Measurements from ENCODE around the gene PALMD.

PALMD gene

DNA sequence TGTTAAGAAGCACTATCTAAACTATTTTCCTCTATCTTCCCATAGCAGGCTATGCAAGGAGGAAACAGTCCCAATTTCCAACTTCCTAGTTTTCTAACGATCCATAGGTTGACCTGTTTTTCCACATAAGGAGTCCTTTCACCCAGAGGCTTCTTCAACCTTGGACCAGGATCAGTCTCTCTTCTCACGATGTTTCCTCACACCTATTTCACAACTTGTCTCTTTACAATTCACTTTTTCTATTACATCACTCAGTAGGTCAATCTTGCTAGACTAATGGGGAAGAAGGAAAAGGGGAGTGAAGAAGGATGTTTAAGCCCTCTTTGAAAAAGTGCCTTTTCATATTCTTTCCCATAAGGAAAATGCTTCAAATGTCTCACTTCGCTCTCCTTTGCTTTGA lies 15.9 kb downstream of the PALMD start:
- no peak for DNase-seq

DNA sequence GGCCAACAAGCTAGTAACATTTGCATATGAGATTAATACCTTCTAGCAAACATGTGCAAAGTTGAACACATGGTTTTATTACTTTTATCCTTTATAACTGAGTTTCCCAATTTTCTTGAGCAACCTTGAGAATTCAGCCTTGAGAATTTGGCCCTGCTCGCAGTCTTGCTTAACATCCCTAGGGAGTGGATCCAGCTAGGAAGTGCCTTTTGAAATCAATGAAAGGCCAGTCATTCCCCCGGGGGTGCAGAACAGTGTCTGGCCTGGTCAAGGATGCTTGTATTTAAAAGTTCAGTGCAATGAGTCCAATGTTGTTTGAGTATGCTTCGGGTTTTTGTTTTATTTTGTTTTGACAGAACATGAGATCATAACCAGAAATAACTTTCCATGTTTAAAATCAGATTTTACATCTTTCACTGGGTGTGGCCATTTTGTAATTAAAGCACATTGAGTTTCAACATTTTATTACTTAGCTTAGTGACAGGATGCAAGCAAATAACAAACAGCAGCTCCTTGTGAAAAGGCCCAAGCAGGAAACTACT lies 16.7 kb downstream of the PALMD start:
- no peak for DNase-seq

DNA sequence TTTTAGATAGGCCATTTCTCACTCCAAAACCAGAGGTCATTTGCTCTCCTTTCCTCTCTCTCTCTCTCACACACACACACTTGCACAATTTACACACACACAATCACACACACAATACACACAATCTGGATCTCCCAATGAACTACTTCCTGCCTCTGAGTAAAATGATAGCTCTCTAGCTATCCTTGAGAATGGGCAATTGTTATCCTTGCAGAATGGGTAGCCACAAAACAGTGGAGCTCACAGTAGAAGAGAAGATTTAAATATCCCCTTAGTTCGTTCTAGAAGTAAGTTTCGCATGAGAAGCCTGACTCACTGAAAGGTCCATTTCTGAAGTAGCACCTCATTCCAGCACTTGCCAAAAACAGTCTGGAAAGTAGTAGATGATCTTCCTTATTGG lies 17.6 kb downstream of the PALMD start:
- no peak for DNase-seq

DNA sequence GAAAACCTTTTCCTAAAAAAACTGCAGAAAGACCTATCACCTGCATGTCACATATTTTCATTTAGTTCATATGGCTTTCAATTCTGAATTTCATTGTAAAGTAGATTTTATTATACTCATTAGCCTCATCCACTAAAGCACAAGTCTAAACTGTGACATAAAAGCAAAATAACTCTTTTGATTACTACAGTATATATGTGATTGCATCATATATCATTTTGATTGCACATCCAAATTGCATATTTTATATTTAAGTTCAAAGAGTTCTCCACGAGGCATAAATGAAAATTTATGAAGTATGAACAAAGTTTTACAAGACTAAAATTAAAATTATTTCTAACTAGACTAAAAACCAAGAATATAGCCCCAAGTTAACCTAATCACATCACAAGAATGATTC lies 19.3 kb downstream of the PALMD start:
- DNase-seq: no peak

DNA sequence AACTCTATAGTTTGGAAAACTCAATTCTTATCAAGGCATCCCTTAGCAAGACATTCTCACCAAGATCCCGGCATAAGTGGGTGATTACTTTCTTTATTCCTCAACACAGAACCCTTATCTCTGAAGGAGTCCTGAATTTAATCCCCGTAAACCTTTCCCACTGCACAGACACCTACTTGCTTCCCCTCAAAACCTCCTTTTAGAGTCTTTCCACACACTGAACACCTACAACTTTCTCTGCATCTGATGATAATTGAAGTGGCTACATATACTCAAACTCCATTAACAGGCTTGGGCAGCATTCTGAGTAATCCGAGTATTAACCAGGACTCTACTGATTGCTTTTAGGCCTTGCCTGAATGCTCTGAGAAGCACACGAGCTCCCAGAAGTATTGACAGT lies 23.5 kb downstream of the PALMD start:
- no peak for DNase-seq

DNA sequence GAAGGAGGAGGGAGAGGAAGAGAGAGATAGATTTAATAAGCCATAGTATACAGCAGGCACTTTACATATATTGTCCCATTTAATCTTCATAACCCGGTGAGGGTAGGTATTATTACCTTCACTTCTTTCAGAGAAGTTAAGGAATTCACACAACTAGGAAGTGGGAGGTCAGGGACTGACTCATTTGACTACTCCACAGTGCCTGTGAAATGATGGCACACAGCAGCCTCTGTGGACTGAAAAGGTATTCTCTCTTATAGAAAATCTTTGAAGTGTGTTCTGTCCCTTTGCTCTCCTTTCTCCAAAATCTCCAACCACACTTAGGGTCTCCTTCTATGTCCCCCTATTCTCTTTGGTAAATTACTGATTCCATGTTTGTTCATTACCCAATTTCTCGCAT lies 23.9 kb downstream of the PALMD start:
- DNase-seq: no peak

DNA sequence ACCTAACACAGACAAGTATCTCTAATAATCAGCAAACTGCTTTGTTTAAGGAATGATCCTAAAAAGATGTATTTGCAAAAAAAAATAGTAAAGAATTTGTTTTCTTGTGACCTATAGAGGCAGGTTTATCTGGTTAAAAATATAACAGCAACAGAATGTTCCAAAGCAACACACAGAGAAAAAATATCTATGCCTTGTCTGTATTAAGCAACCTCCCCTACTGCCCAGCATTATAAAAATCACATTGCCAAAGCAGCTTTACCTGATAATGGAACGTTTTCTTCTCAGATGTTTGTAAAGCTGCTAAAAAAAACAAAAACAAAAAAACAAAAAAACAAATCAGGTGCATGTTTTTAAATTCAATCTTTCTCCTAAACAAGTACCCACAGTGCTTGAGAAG lies 24.7 kb downstream of the PALMD start:
- DNase-seq: no peak

DNA sequence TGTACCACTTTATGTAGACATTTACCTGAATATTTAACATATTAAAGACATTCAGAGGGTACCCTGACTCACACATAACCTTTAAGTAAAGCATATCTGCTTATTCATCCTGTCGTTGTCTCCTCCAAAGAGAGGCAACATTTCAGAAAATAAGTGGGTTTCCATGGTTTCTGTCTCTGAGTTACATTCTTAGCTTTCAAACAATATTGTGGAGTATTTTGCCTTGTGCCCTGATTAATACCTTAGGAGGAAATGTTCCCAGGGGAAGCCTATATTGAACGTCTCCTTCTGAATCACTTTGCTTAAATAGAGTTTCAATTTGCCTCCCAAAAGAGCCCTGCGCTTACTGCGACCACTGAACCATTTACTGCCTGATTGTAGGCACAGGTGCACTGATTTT lies 26.1 kb downstream of the PALMD start:
- DNase-seq: no peak

DNA sequence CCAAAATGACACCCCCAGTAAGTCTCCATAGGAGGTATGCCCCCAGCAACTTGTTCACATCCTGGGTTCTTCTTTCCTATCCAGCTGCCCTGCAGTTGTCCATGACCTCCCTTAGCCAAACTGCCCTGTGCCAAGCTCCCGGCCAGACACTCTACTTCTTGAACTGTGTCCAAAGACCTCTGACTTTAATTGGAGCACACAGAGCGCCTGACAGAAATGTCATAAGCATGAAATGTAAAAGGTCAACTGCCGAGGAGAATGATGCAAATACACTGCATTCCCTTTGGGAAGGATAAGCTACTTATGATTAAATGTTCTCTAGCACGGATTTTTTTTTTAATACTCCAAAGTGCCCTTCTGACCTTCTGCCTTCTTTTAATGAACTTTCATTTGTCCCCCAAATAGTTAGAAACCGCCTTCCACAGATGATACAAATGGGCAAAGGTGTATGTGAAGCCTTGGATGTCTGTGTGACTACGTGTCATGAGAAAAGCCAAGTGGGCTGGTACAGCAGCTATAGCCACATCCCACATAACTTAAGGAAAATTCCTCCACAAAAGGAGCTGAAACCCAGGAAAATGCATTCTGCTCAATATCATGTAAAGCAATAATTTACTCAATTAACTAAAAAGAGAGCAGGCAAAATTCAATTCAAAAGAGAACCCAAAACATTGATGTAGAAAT lies 26.8 kb downstream of the PALMD start:
- DNase-seq: no peak

DNA sequence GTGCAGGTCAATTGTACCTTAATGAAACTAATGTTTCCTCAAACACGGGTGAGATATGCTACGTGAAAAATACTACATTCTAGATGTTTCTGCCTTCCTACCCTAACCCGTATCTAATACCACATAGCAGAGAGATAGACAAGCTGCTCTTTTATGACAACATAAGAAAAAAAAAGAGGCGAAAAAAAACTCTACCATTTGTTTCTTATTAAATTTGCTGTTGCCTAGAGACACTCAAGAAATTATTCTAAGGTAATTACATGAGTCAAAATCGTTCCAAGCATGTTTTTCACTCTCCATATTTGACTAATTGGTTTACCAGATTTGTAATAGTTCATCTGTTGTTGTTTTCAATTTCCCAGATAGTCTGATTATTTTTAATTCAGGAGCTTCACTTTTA lies 27.4 kb downstream of the PALMD start:
- no peak for DNase-seq

DNA sequence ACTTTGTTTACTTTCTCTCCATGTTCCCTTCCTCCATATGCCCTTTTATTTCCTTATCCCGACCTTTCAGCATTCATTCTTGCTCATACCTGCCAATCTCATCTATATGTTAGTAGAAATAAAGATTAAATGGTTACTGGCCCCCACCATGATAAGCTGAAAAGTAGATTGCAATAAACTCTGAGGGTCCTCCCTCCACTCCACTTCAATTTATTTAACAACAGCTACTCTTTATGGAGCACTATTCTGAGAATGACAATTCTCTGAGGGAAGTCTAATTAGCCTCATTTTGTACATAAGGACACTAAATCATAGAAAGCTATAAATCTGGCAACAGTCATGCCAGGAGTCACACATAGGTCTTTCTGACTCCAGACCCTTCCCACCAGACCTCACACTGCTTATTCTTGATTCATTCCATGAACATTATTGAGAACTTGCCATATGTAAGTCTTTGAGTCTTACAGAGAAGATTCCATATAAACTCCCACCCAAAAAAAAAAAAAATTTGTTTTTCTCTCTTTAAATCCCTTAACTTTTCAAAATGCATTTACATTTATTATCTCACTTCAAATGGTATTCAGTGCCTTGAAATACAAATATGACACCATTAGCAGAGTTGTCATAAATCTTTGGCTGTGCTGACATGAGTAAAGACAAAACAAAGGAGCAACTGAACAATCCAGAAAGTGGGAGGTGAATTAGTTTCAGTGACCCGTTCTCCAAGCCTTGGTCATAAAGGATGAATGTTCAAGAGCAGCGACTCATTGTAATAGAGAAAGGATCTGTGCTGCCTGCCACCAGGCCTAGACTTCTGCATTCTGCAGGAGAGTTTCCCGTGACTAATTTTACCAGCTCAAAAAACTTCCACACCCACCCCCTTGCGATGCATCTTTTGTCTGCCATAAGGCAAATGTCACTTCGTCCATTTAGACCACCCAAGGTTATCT lies 28.5 kb downstream of the PALMD start:
- peak; percentile 39 for DNase-seq

DNA sequence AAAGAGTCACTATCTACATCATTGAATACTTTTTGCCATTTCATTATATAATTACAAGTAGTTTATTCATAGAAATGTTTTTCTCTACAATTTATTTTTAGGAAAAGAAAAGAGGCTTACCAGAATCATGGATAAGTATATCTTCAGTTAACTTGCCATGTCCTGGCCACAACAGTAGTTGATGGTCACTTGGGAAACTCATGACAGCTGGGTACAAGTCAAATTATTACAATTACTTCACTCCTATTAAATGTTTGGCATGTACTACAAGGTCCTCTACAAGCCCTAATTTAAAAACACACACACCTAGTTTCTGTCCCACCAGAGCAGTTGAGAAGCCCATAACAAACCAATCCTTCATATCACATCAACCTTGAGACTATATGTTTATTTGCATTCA lies 29.4 kb downstream of the PALMD start:
- DNase-seq: no peak

DNA sequence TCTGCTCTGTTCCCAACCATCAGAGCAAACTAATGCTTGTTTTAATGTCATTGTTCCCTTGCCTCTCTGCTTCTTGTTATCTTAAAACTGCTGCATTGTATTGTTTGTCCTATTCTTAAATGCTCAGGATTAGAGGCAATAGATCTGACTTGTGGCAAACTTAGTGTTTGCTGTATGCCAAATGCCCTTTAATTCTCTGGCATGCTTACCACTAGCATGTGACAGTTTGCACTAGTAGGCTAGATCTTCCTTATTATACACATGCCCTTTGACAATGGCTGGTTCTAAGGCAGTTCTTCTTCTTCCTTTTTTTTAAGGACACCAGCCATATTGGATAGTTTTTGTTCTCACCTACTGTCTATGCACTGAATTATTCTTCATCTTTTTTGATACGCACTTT lies 30.1 kb downstream of the PALMD start:
- DNase-seq: no peak

DNA sequence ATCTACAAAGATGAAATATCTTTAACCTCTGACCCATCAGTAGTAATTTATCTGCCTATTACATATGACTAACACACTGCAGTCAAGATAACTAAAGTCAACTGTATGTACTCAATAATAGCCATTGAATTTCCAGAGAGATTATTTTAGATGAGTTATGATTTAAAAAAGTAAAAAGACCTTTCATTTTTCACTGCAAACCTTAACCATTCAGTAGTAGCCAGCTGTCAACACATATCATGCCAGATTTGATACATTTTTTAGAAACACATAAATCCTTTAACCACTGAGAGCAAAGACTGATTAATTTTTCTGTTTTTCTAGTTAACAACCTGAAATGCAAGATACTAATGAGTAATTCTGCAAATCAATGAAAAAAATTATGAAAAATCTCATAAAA lies 31.0 kb downstream of the PALMD start:
- DNase-seq: no peak

DNA sequence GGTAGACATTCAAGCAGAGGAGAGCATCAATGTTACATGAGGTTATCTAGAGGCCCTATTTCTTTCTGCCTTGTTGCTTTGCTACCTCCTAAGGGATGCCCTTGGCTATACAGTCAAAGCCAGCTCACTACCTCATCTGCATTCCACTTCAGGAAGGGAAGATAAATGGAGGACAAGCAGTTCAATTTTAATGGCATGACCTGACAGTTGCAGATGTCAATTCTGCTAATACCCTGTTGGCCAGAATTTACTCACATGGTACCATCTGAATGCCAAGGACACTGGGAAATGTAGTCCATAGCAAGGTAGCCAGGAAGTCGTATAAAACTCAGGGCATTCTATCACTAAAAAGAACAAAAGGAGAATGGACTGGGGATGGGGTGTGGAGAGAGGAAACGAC lies 31.5 kb downstream of the PALMD start:
- DNase-seq: no peak

DNA sequence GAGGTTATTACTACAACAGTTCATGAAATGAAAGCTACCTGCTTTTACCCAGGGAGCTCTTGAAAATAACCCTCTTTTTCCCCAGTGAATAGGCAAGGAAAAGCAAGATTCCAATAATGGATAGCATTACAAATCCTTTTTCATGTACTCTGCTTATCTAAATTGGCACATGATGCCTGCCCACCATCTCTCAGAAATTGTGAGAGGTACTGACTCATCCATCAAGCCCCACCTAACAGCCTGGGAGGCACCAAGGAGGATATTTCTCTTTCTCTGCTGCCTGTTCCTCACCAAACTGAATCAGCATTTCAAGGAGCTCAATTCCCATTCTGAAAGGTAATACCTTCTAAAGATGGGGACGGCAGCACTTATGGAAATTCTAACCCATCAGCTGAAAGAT lies 34.4 kb downstream of the PALMD start:
- no peak for DNase-seq

DNA sequence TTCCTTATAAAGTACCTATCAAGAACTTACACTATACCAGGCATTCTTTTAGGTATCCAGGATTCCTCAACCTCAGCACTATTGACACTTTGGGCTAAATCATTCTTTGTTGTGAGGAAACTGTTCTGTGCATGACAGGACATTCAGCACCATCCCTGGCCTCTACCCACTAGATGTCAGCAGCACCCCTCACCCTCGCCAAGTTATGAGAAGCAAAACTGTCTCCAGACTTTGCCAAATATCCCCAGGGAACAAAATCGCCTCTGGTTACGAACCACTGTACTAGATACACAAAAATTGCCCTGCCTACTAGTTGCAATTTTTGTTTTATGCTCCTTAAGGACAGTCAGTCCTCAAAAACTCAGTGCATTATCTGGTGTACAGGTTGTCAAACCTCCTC lies 35.7 kb downstream of the PALMD start:
- no peak for DNase-seq

DNA sequence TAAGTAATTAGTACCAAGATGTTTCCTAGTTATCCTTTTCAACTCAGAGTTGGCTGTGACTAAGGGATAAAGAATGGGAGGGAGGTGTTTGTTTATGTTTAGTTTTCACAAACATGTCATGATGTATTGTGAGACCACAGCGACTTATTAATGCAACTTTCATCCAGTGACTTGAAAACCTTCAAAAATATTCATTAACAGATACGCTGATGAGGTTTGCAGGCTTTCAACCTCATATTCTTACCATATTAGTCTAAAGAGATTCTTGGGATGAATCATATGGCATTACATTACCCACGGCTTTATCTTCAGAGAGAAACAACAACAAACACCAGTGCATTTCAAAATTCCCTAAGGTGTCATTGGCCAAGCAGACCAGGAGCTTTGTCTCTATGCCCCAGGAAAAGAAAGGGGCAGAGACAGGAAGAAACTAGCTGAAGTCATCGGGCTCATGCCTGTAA lies 36.4 kb downstream of the PALMD start:
- no peak for DNase-seq

DNA sequence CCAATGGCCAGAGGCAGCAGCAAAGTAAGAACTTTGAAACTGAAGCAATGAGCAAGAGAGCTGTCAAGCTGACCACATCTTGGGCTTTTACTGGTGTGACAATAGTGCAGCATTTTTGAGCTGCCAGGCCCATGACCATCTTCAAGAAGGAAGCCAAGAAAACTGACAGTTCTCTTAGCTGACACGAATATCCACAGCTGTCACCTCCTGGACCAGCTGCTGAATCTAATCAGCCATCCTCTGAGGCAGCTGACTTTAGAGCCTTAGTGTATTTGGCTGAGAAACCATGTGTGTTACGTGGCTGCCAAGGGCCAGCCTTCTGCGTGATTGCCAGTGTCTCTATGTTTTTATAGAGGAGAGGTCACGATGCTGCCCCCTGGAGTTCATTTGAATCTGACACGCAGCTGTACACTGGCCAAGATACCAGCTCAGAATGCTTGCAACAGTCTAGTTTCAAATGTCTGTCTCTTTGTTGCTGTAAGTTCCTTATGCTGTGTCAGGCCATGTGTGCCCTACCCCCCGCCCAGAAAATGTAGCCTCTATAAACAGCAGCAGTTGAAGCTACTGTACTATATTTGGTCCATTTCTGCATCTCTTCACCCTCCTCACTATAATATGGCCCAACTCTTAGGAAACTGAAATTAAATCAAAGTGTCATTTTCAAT lies 39.7 kb downstream of the PALMD start:
- DNase-seq: peak; percentile 82

DNA sequence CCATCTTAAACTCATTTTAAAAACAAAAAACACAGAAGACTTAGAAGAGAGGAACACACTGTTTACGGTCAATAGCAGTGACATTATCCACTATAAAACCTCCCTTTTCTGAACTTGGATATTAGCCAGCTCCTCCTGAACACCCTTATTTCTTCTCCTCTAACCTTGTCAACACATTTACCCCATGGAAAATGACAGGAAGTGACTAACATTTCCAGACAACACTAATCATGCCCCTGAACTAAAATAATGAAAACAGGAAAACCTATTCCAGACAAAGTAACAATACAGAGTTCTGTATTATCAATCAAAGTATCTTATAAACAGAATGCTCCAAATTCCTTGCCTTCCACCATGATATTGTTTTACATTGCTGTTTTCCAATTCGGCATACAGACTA lies 45.3 kb downstream of the PALMD start:
- no peak for DNase-seq

DNA sequence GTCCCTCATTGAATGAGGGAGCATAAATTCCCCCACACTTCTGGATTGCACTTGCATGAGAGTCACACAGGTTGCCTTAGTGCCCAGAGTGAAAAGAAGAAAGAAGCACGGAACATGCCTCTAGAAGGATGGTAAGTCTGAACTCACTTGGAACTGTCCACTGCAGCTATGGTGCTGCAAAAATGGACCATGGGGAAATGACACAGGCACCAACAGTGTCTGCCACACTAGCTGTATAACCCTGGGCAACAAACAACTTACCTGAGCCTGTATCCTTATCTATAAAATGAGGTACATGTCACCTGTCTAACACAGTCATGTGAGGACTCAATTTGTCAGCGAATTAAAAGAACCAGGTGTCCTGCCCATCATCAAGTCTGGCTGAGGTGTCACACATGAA lies 50.7 kb downstream of the PALMD start:
- no peak for DNase-seq

DNA sequence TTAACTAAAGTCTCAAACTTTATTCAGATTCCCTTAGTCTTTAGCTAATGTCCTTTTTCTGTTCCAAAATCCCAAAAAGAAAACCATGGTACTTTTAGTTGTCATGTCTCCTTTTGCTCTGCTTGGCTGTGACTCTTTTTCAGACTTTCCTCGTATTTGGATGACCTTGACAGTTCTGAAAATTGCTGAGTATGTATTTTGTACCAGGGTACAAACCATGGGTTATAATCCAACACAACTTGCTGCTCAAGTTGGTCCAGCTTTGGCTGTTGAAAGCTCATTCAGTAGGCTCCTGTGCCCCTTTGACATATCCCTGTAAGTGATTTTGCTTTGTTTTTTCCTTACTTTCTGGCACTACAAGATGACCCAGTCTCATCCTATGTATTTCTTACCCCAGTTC lies 51.7 kb downstream of the PALMD start:
- DNase-seq: no peak

DNA sequence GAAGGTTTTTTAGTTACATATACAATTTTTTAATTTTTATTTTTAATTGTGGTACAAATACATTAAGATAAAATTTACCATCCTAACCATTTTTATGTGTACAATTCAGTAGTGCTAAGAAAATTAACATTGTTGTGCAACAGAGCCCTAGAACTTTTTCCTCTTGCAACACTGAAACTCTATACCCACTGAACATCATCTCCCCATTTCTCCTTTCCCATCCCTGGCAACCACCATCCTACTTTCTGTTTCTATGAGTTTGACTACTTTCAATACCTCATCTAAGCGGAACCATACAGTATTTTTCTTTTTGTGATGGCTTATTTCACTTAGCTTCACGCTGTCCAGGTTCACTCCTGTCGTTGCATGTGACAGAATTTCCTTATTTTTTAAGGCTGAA lies 54.1 kb downstream of the PALMD start:
- DNase-seq: no peak

DNA sequence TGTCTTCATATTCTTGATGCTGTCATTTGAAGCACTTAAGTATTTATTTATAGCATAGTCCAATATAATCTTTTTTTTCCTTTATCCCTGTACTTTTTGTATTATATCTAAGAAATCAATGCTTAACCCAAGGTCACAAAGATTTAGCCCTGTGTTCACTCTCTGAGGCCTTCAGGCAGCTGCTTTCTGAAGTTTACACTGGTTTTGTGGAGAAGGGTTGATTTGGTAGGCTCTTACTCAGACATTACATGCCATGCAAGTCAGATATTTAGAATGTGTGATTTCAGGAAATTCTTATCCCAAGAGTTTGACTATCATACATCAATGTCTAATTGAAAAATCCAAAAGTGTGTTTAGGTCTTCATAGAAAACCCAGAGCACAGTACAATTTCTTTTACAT lies 56.3 kb downstream of the PALMD start:
- no peak for DNase-seq
